Measurements from ENCODE around the gene DPY19L1.

DPY19L1 gene

GRCh38 chr7:35037211-35037525, at the start of gene DPY19L1:
TSS of gene DPY19L1 (minus strand) at chr7:35037485. CDS start at chr7:35037394, 91 bp downstream.
- no peak for TF ChIP-seq GATA2 (IDR thresholded peaks at IDR 0.05; ENCODE audit: low read depth, low read length)
- no peak for TF ChIP-seq GATA3 (IDR thresholded peaks at IDR 0.05; ENCODE audit: low read depth, low read length)

GRCh38 chr7:35040906-35041305, 3.6 kb upstream of the DPY19L1 start:
- TF ChIP-seq GATA2 (IDR thresholded peaks at IDR 0.05; ENCODE audit: low read depth, low read length) (no peak), GATA3 (IDR thresholded peaks at IDR 0.05; ENCODE audit: low read depth, low read length) (no peak)

GRCh38 chr7:35039343-35039742, 2.1 kb upstream of the DPY19L1 start:
- TF ChIP-seq GATA2 (IDR thresholded peaks at IDR 0.05; ENCODE audit: low read depth, low read length) = no peak
- TF ChIP-seq GATA3 (IDR thresholded peaks at IDR 0.05; ENCODE audit: low read depth, low read length) = no peak

- TF ChIP-seq GATA3 (IDR thresholded peaks at IDR 0.05; ENCODE audit: low read depth, low read length) (no peak), GATA2 (IDR thresholded peaks at IDR 0.05; ENCODE audit: low read depth, low read length) (no peak)
Measured at GRCh38 chr7:35038354-35038753, 1.1 kb upstream of the DPY19L1 start.

- TF ChIP-seq GATA3 (IDR thresholded peaks at IDR 0.05; ENCODE audit: low read depth, low read length) = no peak
- TF ChIP-seq GATA2 (IDR thresholded peaks at IDR 0.05; ENCODE audit: low read depth, low read length) = peak; percentile 33
Measured at GRCh38 chr7:35037526-35038341, 449 bp upstream of the DPY19L1 start.

- TF ChIP-seq GATA3 (IDR thresholded peaks at IDR 0.05; ENCODE audit: low read depth, low read length) (no peak), GATA2 (IDR thresholded peaks at IDR 0.05; ENCODE audit: low read depth, low read length) (peak; percentile 51)
Measured at GRCh38 chr7:35036361-35037171, 719 bp downstream of the DPY19L1 start.

- no peak for TF ChIP-seq GATA3 (IDR thresholded peaks at IDR 0.05; ENCODE audit: low read depth, low read length)
- TF ChIP-seq GATA2 (IDR thresholded peaks at IDR 0.05; ENCODE audit: low read depth, low read length) = no peak
Measured at GRCh38 chr7:35035511-35035961, 1.7 kb downstream of the DPY19L1 start.

- TF ChIP-seq GATA2 (IDR thresholded peaks at IDR 0.05; ENCODE audit: low read depth, low read length) = no peak
- TF ChIP-seq GATA3 (IDR thresholded peaks at IDR 0.05; ENCODE audit: low read depth, low read length) = no peak
Measured at GRCh38 chr7:35032166-35032565, 5.1 kb downstream of the DPY19L1 start.

- no peak for TF ChIP-seq GATA3 (IDR thresholded peaks at IDR 0.05; ENCODE audit: low read depth, low read length)
- TF ChIP-seq GATA2 (IDR thresholded peaks at IDR 0.05; ENCODE audit: low read depth, low read length) = no peak
Measured at GRCh38 chr7:35030848-35031247, 6.4 kb downstream of the DPY19L1 start.

GRCh38 chr7:35029311-35029710, 8.0 kb downstream of the DPY19L1 start:
- TF ChIP-seq GATA3 (IDR thresholded peaks at IDR 0.05; ENCODE audit: low read depth, low read length) (no peak), GATA2 (IDR thresholded peaks at IDR 0.05; ENCODE audit: low read depth, low read length) (no peak)

GRCh38 chr7:35026150-35026549, 11.1 kb downstream of the DPY19L1 start:
- TF ChIP-seq GATA3 (IDR thresholded peaks at IDR 0.05; ENCODE audit: low read depth, low read length) (no peak), GATA2 (IDR thresholded peaks at IDR 0.05; ENCODE audit: low read depth, low read length) (no peak)

- TF ChIP-seq GATA3 (IDR thresholded peaks at IDR 0.05; ENCODE audit: low read depth, low read length) (no peak), GATA2 (IDR thresholded peaks at IDR 0.05; ENCODE audit: low read depth, low read length) (no peak)
Measured at GRCh38 chr7:35025369-35025870, 11.9 kb downstream of the DPY19L1 start.

- TF ChIP-seq GATA3 (IDR thresholded peaks at IDR 0.05; ENCODE audit: low read depth, low read length) (no peak), GATA2 (IDR thresholded peaks at IDR 0.05; ENCODE audit: low read depth, low read length) (no peak)
Measured at GRCh38 chr7:35024298-35024697, 13.0 kb downstream of the DPY19L1 start.

- TF ChIP-seq GATA3 (IDR thresholded peaks at IDR 0.05; ENCODE audit: low read depth, low read length) (no peak), GATA2 (IDR thresholded peaks at IDR 0.05; ENCODE audit: low read depth, low read length) (no peak)
Measured at GRCh38 chr7:35022725-35023124, 14.6 kb downstream of the DPY19L1 start.

All from SH-SY5Y (cell line).